ENCODE results near the gene THSD8.

DNA sequence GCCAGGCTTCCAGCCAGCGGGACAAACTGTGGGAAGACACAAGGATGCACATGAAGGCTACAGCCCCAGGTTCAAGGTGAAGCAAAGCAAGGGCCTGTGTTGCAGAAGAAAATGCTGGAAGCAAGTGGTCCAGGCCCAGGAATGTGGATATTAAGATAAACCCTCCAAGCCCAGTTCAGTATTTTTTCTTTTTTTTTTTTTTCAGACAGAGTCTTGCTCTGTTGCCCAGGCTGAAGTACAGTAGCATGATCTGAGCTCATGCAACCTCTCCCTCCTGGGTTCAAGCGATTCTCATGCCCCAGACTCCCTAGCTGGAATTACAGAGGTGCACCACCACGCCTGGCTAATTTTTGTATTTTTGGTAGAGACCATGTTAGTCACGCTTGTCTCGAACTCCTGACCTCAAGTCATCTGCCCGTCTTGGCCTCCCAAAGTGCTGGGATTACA lies 4.7 kb upstream of the THSD8 start:
- TF ChIP-seq POLR2A (IDR thresholded peaks at IDR 0.05; ENCODE audit: control extremely low read depth in 1 of 2, low read depth in 2 of 2, low read length in 2 of 2) (no peak), HDAC6 (IDR thresholded peaks at IDR 0.05; ENCODE audit: low read depth, low read length) (no peak), BRCA1 (IDR thresholded peaks at IDR 0.05; ENCODE audit: low read depth, low read length) (no peak), POLR2AphosphoS5 (IDR thresholded peaks at IDR 0.05; ENCODE audit: low read depth, low read length) (no peak; the same call in 1 of the 2 replicates)
- TF ChIP-seq, protein P1, sequence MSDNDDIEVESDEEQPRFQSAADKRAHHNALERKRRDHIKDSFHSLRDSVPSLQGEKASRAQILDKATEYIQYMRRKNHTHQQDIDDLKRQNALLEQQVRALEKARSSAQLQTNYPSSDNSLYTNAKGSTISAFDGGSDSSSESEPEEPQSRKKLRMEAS (IDR thresholded peaks at IDR 0.05), result no peak
- TF ChIP-seq, protein P2, sequence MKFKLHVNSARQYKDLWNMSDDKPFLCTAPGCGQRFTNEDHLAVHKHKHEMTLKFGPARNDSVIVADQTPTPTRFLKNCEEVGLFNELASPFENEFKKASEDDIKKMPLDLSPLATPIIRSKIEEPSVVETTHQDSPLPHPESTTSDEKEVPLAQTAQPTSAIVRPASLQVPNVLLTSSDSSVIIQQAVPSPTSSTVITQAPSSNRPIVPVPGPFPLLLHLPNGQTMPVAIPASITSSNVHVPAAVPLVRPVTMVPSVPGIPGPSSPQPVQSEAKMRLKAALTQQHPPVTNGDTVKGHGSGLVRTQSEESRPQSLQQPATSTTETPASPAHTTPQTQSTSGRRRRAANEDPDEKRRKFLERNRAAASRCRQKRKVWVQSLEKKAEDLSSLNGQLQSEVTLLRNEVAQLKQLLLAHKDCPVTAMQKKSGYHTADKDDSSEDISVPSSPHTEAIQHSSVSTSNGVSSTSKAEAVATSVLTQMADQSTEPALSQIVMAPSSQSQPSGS (IDR thresholded peaks at IDR 0.05; ENCODE audit: low read length), result no peak

All from H1 (cell line).